ENCODE measurements around the gene LGI4.

The LGI4 gene

DNA sequence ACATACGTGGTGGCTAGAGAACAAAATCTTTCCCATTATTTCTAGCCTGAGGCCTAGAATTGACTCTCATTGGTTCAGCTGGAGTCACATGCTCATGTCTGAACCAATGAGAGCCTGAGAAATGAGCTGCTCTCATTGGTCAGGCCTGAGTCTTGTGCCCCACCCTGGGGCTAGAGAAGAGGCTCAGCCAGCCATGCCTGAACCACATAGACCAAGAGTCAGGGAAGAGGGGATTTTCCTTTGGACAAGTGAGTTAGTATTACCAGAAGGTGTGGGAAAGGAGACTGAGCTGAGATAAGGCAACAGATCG is 26.5 kb upstream of the LGI4 start:
- DNase-seq (ENCODE audit: extremely low read depth, low read depth) = no peak

DNA sequence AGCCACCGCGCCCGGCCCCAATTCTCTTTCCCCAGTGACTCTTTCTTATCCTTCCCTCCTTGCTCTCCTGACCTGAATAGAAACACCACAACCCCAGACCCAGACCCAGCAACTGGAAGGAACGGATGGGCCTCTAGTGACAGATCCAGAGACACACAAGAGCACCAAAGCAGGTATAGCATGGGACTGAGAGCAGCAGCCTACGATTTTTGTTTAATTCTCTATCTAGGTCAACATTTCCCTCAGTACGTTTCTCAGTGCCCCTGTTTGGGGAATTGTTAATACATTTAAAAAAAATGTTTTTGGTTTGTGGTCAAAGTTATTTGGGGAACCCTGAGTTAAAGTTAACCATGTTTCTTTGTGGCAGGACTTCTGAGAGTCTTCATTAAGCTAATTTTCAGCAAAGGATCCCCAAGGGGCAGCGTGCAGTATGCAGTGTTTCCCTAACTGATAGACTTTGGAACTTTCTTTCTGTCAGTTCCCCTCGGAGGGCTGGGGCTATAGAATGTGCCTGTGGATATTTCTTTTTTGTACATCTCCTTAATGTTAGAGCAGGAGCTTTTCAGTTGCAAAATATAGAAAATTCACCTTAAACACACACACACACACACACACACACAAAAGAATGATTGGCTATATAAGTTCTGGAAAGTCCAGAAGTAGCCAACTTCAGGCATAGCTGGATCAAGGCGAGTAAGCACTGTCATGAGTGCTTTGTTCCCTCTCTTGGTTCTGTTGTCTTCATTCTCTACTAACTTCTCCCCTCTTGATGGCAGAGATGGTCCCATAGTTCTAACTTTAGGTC is 26.0 kb upstream of the LGI4 start:
- DNase-seq (ENCODE audit: extremely low read depth, low read depth) = no peak
- H3K4me3 ChIP-seq (replicated peaks; ENCODE audit: low read depth, low read length) = no peak overlapping the region
- TF ChIP-seq, protein P1, sequence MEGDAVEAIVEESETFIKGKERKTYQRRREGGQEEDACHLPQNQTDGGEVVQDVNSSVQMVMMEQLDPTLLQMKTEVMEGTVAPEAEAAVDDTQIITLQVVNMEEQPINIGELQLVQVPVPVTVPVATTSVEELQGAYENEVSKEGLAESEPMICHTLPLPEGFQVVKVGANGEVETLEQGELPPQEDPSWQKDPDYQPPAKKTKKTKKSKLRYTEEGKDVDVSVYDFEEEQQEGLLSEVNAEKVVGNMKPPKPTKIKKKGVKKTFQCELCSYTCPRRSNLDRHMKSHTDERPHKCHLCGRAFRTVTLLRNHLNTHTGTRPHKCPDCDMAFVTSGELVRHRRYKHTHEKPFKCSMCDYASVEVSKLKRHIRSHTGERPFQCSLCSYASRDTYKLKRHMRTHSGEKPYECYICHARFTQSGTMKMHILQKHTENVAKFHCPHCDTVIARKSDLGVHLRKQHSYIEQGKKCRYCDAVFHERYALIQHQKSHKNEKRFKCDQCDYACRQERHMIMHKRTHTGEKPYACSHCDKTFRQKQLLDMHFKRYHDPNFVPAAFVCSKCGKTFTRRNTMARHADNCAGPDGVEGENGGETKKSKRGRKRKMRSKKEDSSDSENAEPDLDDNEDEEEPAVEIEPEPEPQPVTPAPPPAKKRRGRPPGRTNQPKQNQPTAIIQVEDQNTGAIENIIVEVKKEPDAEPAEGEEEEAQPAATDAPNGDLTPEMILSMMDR (IDR thresholded peaks at IDR 0.05; ENCODE audit: low read depth, low read length, missing control alignments) = no peak

More for the DNA sequence above, 26.5 kb upstream of the LGI4 start:
- TF ChIP-seq, protein P1 (IDR thresholded peaks at IDR 0.05; ENCODE audit: low read depth, low read length, missing control alignments) = no peak
- no peak overlapping the region for H3K4me3 ChIP-seq (replicated peaks; ENCODE audit: low read depth, low read length)

DNA sequence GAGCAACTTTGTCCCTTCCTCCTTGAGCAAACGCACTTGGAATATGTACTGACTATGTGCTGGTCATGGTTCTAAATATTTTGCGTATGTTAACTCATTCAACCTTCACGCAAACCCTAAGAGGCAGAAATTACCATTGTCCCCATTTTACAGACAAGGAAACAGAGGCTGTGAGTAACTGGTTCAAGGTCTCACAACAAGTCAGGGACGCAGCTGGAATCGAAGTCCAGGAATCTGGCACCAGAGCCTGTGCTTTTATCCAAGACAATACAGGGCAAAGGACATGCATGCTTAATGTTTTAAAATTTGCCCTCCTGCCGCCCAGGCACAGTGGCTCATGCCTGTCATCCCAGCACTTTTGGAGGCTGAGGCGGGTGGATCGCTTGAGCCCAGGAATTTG is 24.7 kb upstream of the LGI4 start:
- TF ChIP-seq, protein P1 (IDR thresholded peaks at IDR 0.05; ENCODE audit: low read depth, low read length, missing control alignments) = no peak
- H3K4me3 ChIP-seq (replicated peaks; ENCODE audit: low read depth, low read length) = no peak overlapping the region
- no peak for DNase-seq (ENCODE audit: extremely low read depth, low read depth)

DNA sequence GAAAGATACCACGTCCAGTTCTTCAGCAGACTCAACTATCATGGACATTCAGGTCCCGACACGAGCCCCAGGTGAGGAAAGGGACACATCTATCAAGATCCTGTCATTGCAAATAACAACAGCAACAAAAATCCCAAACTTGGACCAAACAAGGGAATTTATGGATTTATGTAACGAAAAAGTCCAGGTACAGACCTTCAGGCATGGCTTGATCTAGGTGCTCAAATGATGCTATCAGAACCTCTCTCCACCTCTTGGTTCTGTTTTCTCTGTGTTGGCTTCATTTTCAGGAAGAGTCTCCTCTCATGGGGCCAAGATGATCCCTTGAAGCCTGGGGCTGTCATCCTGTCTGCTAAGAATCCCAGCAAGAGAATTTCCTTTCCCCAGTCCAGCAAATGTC is 22.6 kb upstream of the LGI4 start:
- TF ChIP-seq, protein P1 (IDR thresholded peaks at IDR 0.05; ENCODE audit: low read depth, low read length, missing control alignments) = no peak
- H3K4me3 ChIP-seq (replicated peaks; ENCODE audit: low read depth, low read length) = no peak overlapping the region
- no peak for DNase-seq (ENCODE audit: extremely low read depth, low read depth)

DNA sequence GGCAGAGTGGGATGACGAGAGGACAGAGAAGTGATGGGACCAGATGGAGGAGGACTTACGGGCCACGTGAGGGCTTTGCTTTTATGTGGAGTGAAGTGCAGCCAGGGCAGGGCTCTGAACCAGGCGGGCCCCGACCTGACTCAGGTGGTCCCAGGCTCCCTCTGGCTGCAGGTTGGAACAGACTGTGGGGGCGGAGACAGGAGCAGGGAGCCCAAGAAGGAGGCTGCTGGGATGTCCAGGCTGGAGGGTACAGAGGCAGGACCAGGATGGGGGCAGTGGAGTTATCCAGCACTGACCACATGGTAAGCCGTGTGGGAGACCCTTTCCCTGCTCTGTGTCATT is 21.8 kb upstream of the LGI4 start:
- DNase-seq (ENCODE audit: extremely low read depth, low read depth) = no peak
- H3K4me3 ChIP-seq (replicated peaks; ENCODE audit: low read depth, low read length) = no peak overlapping the region
- TF ChIP-seq, protein P1 (IDR thresholded peaks at IDR 0.05; ENCODE audit: low read depth, low read length, missing control alignments) = no peak

DNA sequence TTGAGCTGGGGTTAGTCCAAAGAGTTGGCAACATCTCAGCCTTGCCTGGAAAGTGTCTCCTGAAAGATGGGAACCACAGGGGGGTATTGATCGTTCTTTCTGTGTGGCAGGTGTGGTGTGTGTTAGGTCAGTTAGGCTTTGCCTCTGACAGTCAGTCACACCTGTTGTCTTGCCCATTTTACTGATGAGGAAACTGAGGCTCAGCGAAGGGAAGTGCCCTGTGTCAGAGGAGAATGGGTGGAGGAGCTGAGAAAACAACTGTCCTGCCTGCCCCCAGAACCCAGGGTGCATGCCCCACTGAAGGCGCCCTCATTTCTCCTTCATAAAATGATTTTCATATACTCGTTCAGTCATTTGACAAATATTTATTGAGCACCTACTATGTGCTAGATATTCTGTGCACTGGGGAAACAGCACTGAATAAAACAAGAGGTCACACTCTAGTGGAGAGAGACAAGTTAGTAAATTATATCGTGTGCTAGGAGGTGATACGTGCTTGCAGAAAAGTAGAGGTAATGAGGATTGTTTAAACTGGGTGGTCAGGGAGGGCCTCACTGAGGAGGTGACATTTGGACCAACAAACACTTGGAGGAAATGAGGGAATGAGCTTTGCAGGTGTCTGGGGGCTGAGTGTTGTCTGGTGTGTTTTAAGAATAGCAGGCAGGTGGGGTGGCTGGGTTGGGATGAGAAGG is 21.3 kb upstream of the LGI4 start:
- DNase-seq (ENCODE audit: extremely low read depth, low read depth) = no peak
- TF ChIP-seq, protein P1 (IDR thresholded peaks at IDR 0.05; ENCODE audit: low read depth, low read length, missing control alignments) = no peak
- peak overlapping the region; percentile 83 for H3K4me3 ChIP-seq (replicated peaks; ENCODE audit: low read depth, low read length)

All from HFF-Myc (cell line).